NAMALWA (cell line): ENCODE data around the gene NPC1.
"Not testable (repeated sequence)": the region's sequence is repeated elsewhere in the genome, so short reads cannot be mapped to it uniquely, and the experiment has no call there.

ENCODE experiments used
- DNase-seq: peaks from one replicate; pipeline ENCODE4 v3.0.0-alpha.2; 2015; ENCODE audit warnings: low spot score

NPC1 gene

GRCh38 chr18:23575309-23575651, 11.0 kb downstream of the NPC1 start:
- DNase-seq = no peak

- DNase-seq = no peak
Observed at GRCh38 chr18:23574611-23575308, 11.5 kb downstream of the NPC1 start.

- no peak for DNase-seq
Observed at GRCh38 chr18:23573626-23574431, 12.5 kb downstream of the NPC1 start.

- DNase-seq = no peak
Observed at GRCh38 chr18:23573020-23573419, 13.3 kb downstream of the NPC1 start.

GRCh38 chr18:23572570-23572969, 13.7 kb downstream of the NPC1 start:
- DNase-seq = no peak

- DNase-seq = no peak
Observed at GRCh38 chr18:23572012-23572411, 14.3 kb downstream of the NPC1 start.

- DNase-seq = no peak
Observed at GRCh38 chr18:23570912-23571504, 15.3 kb downstream of the NPC1 start.

GRCh38 chr18:23569299-23570063, 16.8 kb downstream of the NPC1 start:
- no peak for DNase-seq

- DNase-seq = no peak
Observed at GRCh38 chr18:23568281-23569138, 17.8 kb downstream of the NPC1 start.

- DNase-seq = no peak
Observed at GRCh38 chr18:23567671-23568070, 18.6 kb downstream of the NPC1 start.

- DNase-seq = no peak
Observed at GRCh38 chr18:23565916-23566547, 20.3 kb downstream of the NPC1 start.

- no peak for DNase-seq
Observed at GRCh38 chr18:23563377-23564043, 22.8 kb downstream of the NPC1 start.

- DNase-seq = no peak
Observed at GRCh38 chr18:23560186-23560585, 26.1 kb downstream of the NPC1 start.

- not testable (repeated sequence) for DNase-seq
Observed at GRCh38 chr18:23557511-23557910, 28.8 kb downstream of the NPC1 start.

GRCh38 chr18:23556145-23556780, 30.0 kb downstream of the NPC1 start:
- no peak for DNase-seq

- DNase-seq = no peak
Observed at GRCh38 chr18:23553887-23554286, 32.4 kb downstream of the NPC1 start.

- no peak for DNase-seq
Observed at GRCh38 chr18:23552505-23552904, 33.8 kb downstream of the NPC1 start.

GRCh38 chr18:23551978-23552377, 34.3 kb downstream of the NPC1 start:
- no peak for DNase-seq

GRCh38 chr18:23550898-23551297, 35.4 kb downstream of the NPC1 start:
- DNase-seq = no peak

GRCh38 chr18:23548719-23549118, 37.6 kb downstream of the NPC1 start:
- DNase-seq = no peak
